PC-3 (cell line): Measurements from ENCODE around the gene SLC7A6.

Source experiments
- EZH2 ChIP-seq: fragments of 300-600 bp; sonication (generic); IDR thresholded peaks from one replicate; pipeline ENCODE4 v1.6.1; 2017; ENCODE audit warnings: antibody characterized with exemption, mild to moderate bottlenecking, low read length; ENCODE audit not compliant: unreplicated experiment
- TF ChIP-seq, protein P1 (sequence below): fragments of 300-600 bp; sonication (generic); conservative IDR thresholded peaks from 2 replicates; pipeline ENCODE4 v1.5.1; 2017; ENCODE audit warnings: antibody characterized with exemption, low read depth, mild to moderate bottlenecking, low read length

DNA sequence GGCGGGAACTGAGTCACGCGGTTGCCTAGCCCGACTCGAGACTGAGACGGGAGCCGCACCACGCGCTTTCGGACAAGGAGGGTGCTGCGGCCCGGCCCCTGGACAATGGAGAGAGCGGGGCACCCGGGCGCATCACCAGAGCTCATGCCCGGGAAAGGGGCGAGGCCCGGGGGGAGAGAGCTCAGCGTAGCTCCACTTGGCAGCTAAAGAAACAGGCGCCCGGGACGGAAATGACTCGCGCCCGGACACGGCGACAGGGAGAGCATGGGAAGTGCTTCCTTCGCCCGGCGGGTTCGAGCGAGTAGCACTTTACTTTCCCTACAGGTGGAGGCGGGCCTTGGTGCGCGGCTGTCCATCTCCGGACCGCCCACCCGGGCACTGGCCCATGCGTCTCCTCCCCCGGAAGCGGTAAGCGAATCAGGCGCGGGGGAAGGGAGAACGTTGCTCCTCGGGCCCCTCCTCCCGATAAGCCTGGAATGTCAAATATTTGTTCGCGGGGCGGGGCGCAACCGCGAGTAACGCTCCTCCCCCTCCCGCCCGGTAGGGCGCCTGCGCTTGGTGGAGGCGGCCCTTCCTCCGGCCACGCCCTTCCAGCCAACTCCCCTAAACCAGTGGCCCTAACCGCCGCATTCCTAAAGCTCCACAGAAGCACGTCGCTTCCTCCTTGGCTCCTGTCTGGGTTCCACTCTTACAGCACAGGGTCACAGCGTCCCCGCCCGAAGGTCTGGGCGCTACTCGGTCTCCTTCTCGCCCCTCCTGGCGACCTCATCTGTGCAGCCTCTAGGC is 26.9 kb upstream of the SLC7A6 start:
- no peak for TF ChIP-seq EZH2
- TF ChIP-seq, protein P1, sequence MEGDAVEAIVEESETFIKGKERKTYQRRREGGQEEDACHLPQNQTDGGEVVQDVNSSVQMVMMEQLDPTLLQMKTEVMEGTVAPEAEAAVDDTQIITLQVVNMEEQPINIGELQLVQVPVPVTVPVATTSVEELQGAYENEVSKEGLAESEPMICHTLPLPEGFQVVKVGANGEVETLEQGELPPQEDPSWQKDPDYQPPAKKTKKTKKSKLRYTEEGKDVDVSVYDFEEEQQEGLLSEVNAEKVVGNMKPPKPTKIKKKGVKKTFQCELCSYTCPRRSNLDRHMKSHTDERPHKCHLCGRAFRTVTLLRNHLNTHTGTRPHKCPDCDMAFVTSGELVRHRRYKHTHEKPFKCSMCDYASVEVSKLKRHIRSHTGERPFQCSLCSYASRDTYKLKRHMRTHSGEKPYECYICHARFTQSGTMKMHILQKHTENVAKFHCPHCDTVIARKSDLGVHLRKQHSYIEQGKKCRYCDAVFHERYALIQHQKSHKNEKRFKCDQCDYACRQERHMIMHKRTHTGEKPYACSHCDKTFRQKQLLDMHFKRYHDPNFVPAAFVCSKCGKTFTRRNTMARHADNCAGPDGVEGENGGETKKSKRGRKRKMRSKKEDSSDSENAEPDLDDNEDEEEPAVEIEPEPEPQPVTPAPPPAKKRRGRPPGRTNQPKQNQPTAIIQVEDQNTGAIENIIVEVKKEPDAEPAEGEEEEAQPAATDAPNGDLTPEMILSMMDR = no peak
